CD4-positive, alpha-beta T cell (primary cell): ENCODE results near the gene VIL1. TPM values are rescaled to one million over a fixed set of nuclear protein-coding genes. Genes with fewer than 3 reads are reported as not detected.

Experiments used
- ATAC-seq: fragments of 200-7000 bp; cut with Tn5 transposase; one replicate; pipeline ENCODE4 v1.10.0; 2022; ENCODE audit warnings: mild to moderate bottlenecking; ENCODE audit not compliant: poor library complexity
- CTCF ChIA-PET: fragments of 350-600 bp; sonication (Branson Sonifier 250); formaldehyde crosslinking; loops from one replicate; lab custom pipeline; 2021; ENCODE audit warnings: antibody characterized with exemption, inconsistent platforms; lab: Charles Lee
- POLR2A ChIA-PET: fragments of 350-600 bp; sonication (Branson Sonifier 250); formaldehyde crosslinking; loops from one replicate; lab custom pipeline; 2021; ENCODE audit warnings: antibody characterized with exemption, inconsistent platforms; lab: Charles Lee
- DNase-seq, 14 experiments: peaks; one replicate each; pipeline ENCODE4 v3.0.0-alpha.2; 2013 to 2020; ENCODE audit warnings: mixed read lengths in 2 of 14
- H3K27ac ChIP-seq, 2 donors: one replicate each; pipeline versions ENCODE4 v1.5.1 to v1.7.0; 2013; ENCODE audit warnings: low read length in 2 of 2, low read depth in 1 of 2, mild to moderate bottlenecking in 1 of 2
- H3K27me3 ChIP-seq, 2 experiments: 1 replicate in 1 of 2; 2 replicates in 1 of 2; pipeline versions ENCODE4 v1.6.1 to v1.7.0; 2013; ENCODE audit warnings: low read length in 2 of 2, control low read depth in 1 of 2, mild to moderate bottlenecking in 1 of 2, moderate library complexity in 1 of 2; ENCODE audit not compliant: insufficient read depth in 2 of 2, control insufficient read depth in 1 of 2
- H3K36me3 ChIP-seq: one replicate; pipeline ENCODE4 v1.6.1; 2013; ENCODE audit warnings: low read length, control low read depth; ENCODE audit not compliant: insufficient read depth
- H3K4me1 ChIP-seq: one replicate; pipeline ENCODE4 v1.6.1; 2013; ENCODE audit warnings: low read length, control low read depth; ENCODE audit not compliant: insufficient read depth
- H3K4me3 ChIP-seq: one replicate; pipeline ENCODE4 v1.5.1; 2013; ENCODE audit warnings: mild to moderate bottlenecking, low read length, moderate library complexity
- H3K9me3 ChIP-seq, 2 experiments: 1 replicate in 1 of 2; 2 replicates in 1 of 2; pipeline versions ENCODE4 v1.6.1 to v1.7.0; 2013; ENCODE audit warnings: low read length in 2 of 2, mild to moderate bottlenecking in 2 of 2, control low read depth in 1 of 2, moderate library complexity in 1 of 2; ENCODE audit not compliant: control insufficient read depth in 1 of 2, insufficient read depth in 1 of 2
- H3K27ac Mint-ChIP-seq: one replicate; pipeline ENCODE4 v1.8.0; 2020; ENCODE audit warnings: mixed read lengths
- H3K27me3 Mint-ChIP-seq: one replicate; pipeline ENCODE4 v1.8.0; 2021; ENCODE audit warnings: mixed read lengths
- H3K36me3 Mint-ChIP-seq: one replicate; pipeline ENCODE4 v1.8.0; 2021; ENCODE audit warnings: low read depth, mixed read lengths
- H3K4me1 Mint-ChIP-seq: one replicate; pipeline ENCODE4 v1.8.0; 2021; ENCODE audit warnings: low read depth, mixed read lengths
- H3K4me3 Mint-ChIP-seq: one replicate; pipeline ENCODE4 v1.8.0; 2020; ENCODE audit warnings: mild to moderate bottlenecking, mixed read lengths
- H3K9me3 Mint-ChIP-seq: one replicate; pipeline ENCODE4 v1.8.0; 2020; ENCODE audit warnings: mixed read lengths
- CTCF ChIP-seq: fragments of 200-600 bp; IDR thresholded peaks from one replicate; pipeline ENCODE4 v1.8.0; 2022; ENCODE audit warnings: antibody characterized with exemption, mild to moderate bottlenecking
- intact Hi-C, 2 experiments: fragments of 100-400 bp; cut with DNase I in 1 of 2; cut with micrococcal nuclease in 1 of 2; formaldehyde crosslinking; loops; one replicate each; pipeline versions ENCODE4 v1.15.1 to v1.9.0; 2023 to 2025; cut with DNase I, micrococcal nuclease
- total RNA-seq, 174 experiments: library from RNA in 2 of 174; stranded (reverse) in 2 of 174; gene quantifications; one replicate each; pipeline ENCODE4 v1.2.3 and lab custom pipeline; 2021 to 2026

Gene VIL1
- total RNA-seq, 2 experiments from 2014 or later = 0.20 to 0.33 TPM

DNA sequence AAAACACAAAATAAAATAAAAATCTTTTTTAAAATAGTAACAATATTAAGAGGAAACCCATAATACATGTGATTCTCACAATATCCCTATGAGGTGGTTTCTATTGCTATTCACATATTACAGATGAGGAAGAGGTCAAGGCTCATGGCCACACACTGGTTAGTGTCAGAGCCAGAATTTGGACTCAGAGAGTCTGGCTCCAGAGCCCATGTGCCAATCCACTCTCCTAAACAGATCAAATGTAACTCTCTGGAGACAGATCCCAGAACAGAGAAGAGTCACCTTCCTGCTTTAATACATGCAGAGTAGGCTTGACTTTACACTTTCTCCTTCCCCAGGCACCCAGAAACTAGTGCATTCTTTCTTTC is 47.0 kb upstream of the VIL1 start:
- Mint-ChIP-seq H3K27me3 (no peaks in the 10 kb centered on the region), H3K9me3 (no peaks in the 10 kb centered on the region), H3K36me3 (no peaks in the 10 kb centered on the region), H3K4me1 (peaks cover 32% of the 10 kb centered on the region), H3K27ac (peak overlapping the region; percentile 43), H3K4me3 (no peak overlapping the region)
- DNase-seq = no peak
- Histone ChIP-seq H3K36me3 (no peaks in the 10 kb centered on the region), H3K4me1 (peaks cover 25% of the 10 kb centered on the region), H3K9me3 (peaks cover under 1 to 6% of the 10 kb centered on the region in 2 experiments), H3K4me3 (no peak overlapping the region), H3K27me3 (no peaks in the 10 kb centered on the region), H3K27ac (no peak overlapping the region)
- no peak for TF ChIP-seq CTCF
- ChIA-PET CTCF (no interaction called here), POLR2A (no interaction called here)
- ATAC-seq = no peak
- intact Hi-C loops = loop anchor here in 1 of 2 experiments (2.0 kb wide), 1 partner anchor 23 kb away; no protein-coding TSS in a partner anchor

DNA sequence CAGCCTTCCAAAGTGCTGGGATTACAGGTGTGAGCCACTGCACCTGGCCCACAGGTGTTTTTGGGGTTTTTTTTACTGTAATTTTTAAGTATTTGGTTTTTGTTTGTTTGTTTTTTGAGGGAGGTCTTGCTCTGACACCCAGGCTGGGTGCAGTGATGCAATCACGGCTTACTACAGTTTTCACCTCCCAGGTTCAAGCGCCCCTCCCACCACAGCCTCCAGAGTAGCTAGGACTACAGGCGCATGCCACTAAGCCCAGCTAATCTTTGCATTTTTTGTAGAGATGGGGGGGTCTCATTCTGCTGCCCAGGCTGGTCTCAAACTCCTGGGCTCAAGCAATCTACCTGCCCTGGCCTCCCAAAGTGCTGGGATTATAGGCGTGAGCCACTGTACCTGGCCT is 44.1 kb upstream of the VIL1 start:
- Histone ChIP-seq H3K9me3 (no peaks in the 10 kb centered on the region), H3K4me1 (no peaks in the 10 kb centered on the region), H3K27me3 (no peaks in the 10 kb centered on the region), H3K4me3 (no peak overlapping the region), H3K27ac (no peak overlapping the region), H3K36me3 (no peaks in the 10 kb centered on the region)
- Mint-ChIP-seq H3K9me3 (no peaks in the 10 kb centered on the region), H3K4me1 (peaks cover 9% of the 10 kb centered on the region), H3K27me3 (no peaks in the 10 kb centered on the region), H3K4me3 (no peak overlapping the region), H3K36me3 (no peaks in the 10 kb centered on the region), H3K27ac (no peak overlapping the region)
- intact Hi-C loops = no loop called here
- ATAC-seq (no peak), DNase-seq (no peak)
- ChIA-PET POLR2A (interaction anchor here (0.8 kb wide), 1 partner anchor 9 kb away, joined by 4 read pairs; no protein-coding TSS in a partner anchor), CTCF (interaction anchor here (1.0 kb wide), 1 partner anchor 82 kb away, joined by 3 read pairs; no protein-coding TSS in a partner anchor)
- TF ChIP-seq CTCF = no peak

DNA sequence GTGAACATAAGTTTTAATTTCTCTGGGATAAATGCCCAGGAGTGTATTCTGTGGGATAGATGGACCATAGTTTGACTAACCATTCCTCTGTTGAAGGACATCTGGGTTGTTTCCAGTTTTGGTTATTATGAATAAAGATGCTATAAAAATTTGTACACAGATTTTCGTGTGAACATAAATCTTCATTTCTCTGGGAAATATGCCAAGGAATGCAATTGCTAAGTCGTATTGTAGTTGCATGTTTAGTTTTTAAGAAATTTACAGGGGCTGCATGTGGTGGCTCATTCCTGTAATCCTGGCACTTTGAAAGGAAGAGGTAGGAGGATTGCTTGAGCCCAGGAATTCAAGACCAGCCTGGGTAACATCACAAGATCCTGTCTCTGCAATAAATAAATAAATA is 43.7 kb upstream of the VIL1 start:
- Mint-ChIP-seq H3K4me3 (no peak overlapping the region), H3K36me3 (no peaks in the 10 kb centered on the region), H3K27me3 (no peaks in the 10 kb centered on the region), H3K27ac (no peak overlapping the region), H3K9me3 (no peaks in the 10 kb centered on the region), H3K4me1 (peaks cover 4% of the 10 kb centered on the region)
- no peak for TF ChIP-seq CTCF
- H3K27ac ChIP-seq = no peak overlapping the region
- no peak overlapping the region for H3K4me3 ChIP-seq
- DNase-seq = no peak
- no peaks in the 10 kb centered on the region for H3K9me3 ChIP-seq
- H3K36me3 ChIP-seq = no peaks in the 10 kb centered on the region
- intact Hi-C loops = no loop called here
- ATAC-seq = no peak
- H3K4me1 ChIP-seq = no peaks in the 10 kb centered on the region
- CTCF ChIA-PET = interaction anchor here (0.7 to 1.0 kb wide), 2 partner anchors 9 to 82 kb away, joined by 3 read pairs; no protein-coding TSS in a partner anchor
- POLR2A ChIA-PET = no interaction called here
- no peaks in the 10 kb centered on the region for H3K27me3 ChIP-seq
